Fibroblast of peridontal ligament (primary cell): ENCODE measurements around the gene LRRC23.

Experiments used
- DNase-seq: peaks from one replicate; pipeline ENCODE4 v3.0.0-alpha.2; 2010; ENCODE audit errors: extremely low read depth

Gene LRRC23

GRCh38 chr12:6925540-6926279, 21.1 kb downstream of the LRRC23 start:
- peak; percentile 92 for DNase-seq

- peak; percentile 80 for DNase-seq
These were observed 22.9 kb downstream of the LRRC23 start, which contains the start of gene ATN1 for GRCh38 chr12:6927379-6928021. Gene ATN1 (plus strand): TSS chr12:6927959. CDS start chr12:6934002, 6,043 bp downstream.

- no peak for DNase-seq
These were observed 23.5 kb downstream of the LRRC23 start for GRCh38 chr12:6928022-6928702.

- DNase-seq: no peak
These were observed 24.2 kb downstream of the LRRC23 start for GRCh38 chr12:6928703-6929407.

GRCh38 chr12:6929466-6930452, 25.1 kb downstream of the LRRC23 start:
- no peak for DNase-seq

- no peak for DNase-seq
These were observed 28.1 kb downstream of the LRRC23 start for GRCh38 chr12:6932766-6933165.

GRCh38 chr12:6934110-6934509, 29.5 kb downstream of the LRRC23 start:
- no peak for DNase-seq

GRCh38 chr12:6935371-6936193, 31.0 kb downstream of the LRRC23 start:
- peak; percentile 31 for DNase-seq

GRCh38 chr12:6936194-6936635, 31.6 kb downstream of the LRRC23 start:
- DNase-seq: no peak

GRCh38 chr12:6936636-6937480, 32.2 kb downstream of the LRRC23 start:
- no peak for DNase-seq

GRCh38 chr12:6937481-6938352, 33.1 kb downstream of the LRRC23 start:
- peak; percentile 91 for DNase-seq

GRCh38 chr12:6938353-6939190, 34.0 kb downstream of the LRRC23 start:
- no peak for DNase-seq

GRCh38 chr12:6939191-6939540, 34.5 kb downstream of the LRRC23 start:
- DNase-seq: no peak

- DNase-seq: no peak
These were observed 36.6 kb downstream of the LRRC23 start for GRCh38 chr12:6941267-6941666.

- DNase-seq: no peak
These were observed 37.2 kb downstream of the LRRC23 start for GRCh38 chr12:6941782-6942181.

- DNase-seq: peak; percentile 27
These were observed 37.7 kb downstream of the LRRC23 start for GRCh38 chr12:6942331-6942665.

- DNase-seq: peak; percentile 96
These were observed 38.7 kb downstream of the LRRC23 start for GRCh38 chr12:6943389-6943721.
